Endometrial microvascular endothelial cells (primary cell): ENCODE data around the gene HMMR. TPM values are rescaled to one million over a fixed set of nuclear protein-coding genes. Genes with fewer than 3 reads are reported as not detected.
"Not testable (repeated sequence)": the region's sequence is repeated elsewhere in the genome, so short reads cannot be mapped to it uniquely, and the experiment has no call there.

Source experiments
- in situ Hi-C: cut with HindIII; loops from 2 replicates; pipeline ENCODE4 v1.10.0; 2017; ENCODE audit warnings: low sequenced_read_pairs, low pct_unique_long_range_greater_than_20kb; ENCODE audit errors: inconsistent ontology term
- total RNA-seq: library from RNA; depleted of rRNA; stranded (reverse); fragments of >200 nt; gene quantifications from one replicate; pipeline ENCODE4 v1.2.3, GENCODE V29; 2015; ENCODE audit errors: inconsistent ontology term

The HMMR gene
- total RNA-seq, 1 donor from 2014 or later: 52.7 TPM

- in situ Hi-C loops: no loop called here
These were observed 43.9 kb downstream of the HMMR start for GRCh38 chr5:163504079-163504931.

GRCh38 chr5:163505049-163505367 lies 44.6 kb downstream of the HMMR start:
- in situ Hi-C loops: no loop called here

DNA sequence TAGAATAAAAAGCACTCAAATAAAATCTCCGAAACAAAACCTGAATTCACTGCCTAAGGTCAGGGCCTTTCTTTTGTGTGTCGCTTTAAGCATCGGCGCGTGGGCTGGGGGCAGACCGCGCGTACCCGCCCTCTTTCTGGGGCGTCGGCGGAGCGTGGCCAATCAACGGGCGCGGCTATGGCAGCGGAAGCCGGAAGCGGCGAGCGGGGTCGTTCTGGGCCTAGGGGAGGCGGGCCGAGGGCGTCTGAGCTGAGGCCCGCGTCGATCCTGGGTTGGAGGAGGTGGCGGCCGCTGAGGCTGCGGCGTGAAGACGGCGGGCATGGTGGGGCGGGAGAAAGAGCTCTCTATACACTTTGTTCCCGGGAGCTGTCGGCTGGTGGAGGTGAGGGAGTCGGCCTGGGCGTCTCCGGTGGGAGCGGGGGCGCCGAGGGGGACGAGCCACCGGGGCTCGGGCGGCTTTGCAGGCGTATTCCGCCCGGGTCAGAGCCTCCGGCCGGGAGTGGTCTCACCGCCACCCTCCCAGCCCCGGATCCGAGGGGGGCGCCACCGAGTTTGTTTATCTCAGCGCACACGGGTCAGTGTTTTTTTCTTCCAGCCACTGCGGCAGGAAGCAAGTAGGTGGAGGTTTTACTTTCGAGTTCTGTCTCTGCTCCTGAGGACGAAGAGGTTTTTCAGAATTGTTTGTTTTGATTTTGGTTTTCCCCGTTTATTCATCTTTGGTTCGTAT lies 45.1 kb downstream of the HMMR start, which contains the start of gene MAT2B:
Gene MAT2B, plus strand, starts transcription at position 252 of the 727 bp plus-strand sequence. Its CDS starts 68 bp downstream, at position 320.
- in situ Hi-C loops: no loop called here

GRCh38 chr5:163506095-163506457 lies 45.6 kb downstream of the HMMR start:
- in situ Hi-C loops: no loop called here

DNA sequence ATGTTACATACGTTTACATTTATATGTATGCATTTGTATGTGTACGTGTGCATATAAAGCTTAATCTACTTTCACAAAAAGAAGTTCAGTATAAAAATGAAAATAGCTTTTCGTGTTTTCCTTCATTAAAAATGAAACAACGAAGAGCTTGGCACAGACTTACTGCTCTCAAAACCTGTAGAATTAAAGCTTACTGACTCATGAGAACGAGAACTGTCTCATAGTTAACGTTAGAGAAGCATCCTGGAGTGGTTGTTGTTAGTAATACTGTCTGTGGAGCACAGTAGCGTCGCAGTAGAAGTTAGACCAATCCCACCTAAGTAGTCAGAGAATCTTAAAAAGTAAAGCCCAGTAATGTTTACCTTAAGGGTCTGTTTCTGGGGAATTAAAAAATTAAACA lies 46.3 kb downstream of the HMMR start:
- in situ Hi-C loops: no loop called here

DNA sequence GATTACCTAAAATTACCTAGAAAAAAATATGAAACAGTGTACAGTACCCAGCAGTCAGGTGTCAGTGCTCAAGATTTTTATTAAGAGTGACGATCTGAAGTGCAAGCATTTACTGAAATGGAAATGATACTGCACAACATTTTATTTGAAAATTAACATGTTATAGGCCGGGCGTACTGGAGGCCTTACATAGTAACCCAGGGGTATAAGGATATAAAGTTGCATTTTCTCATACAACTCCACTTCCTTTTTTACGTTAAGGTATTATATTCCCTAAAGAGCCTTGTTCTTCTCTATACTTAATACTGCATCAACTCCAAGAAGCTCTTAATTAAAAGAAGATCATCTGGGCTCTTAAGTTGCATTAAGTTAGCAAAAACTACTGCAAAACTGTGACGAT lies 48.3 kb downstream of the HMMR start:
- in situ Hi-C loops: no loop called here

- in situ Hi-C loops: no loop called here
These were observed 49.0 kb downstream of the HMMR start for GRCh38 chr5:163509291-163509951.

DNA sequence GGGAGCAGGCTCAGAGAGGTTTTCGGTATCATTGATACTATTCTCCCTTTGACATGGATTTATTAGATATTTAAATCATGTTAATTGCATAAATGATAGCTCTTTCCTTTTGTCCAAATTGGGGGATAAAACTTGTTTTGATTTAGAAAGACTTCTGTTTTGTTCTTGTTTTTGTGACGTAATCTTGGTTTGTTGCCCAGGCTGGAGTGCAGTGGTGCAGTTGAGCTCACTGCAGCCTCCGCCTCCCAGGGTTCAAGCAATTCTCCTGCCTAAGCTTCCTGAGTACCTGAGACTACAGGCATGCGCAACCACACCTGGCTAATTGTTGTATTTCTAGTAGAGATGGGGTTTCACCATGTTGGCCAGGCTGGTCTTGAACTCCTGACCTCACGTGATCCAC lies 52.1 kb downstream of the HMMR start:
- in situ Hi-C loops: no loop called here

DNA sequence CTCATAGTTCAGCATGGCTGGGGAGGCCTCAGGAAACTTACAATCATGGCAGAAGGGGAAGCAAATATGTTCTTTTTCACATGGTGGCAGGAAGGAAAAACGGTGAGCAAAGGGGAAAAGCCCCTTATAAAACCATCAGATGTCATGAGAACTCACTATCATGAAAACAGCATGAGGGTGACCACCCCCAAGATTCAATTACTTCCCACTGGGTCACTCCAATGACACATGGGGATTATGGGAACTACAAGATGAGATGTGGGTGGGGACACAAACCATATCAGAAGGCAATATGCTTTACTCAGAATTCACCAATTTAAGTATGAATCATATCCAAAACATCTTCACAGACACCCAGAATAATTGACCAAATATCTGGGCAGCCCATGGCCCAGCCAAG lies 64.7 kb downstream of the HMMR start:
- in situ Hi-C loops: no loop called here

DNA sequence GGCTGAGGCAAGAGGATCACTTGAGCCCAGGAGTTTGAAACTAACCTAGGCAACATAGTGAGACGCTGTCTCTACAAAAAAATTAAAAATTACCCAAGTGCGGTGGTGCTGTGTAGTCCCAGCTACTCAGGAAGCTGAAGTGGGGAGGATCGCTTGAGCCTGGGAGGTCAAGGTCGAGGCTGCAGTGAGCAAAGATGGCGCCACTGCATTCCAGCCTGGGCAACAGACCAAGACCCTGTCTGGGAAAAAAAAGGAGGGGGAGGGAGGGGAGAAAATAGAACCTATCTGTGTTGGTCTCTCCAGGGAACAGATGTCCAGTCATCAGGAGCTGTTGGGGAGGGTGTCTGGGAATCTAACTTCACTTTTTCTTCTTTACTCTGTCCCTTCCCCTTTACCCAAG lies 69.3 kb downstream of the HMMR start:
- in situ Hi-C loops: no loop called here

DNA sequence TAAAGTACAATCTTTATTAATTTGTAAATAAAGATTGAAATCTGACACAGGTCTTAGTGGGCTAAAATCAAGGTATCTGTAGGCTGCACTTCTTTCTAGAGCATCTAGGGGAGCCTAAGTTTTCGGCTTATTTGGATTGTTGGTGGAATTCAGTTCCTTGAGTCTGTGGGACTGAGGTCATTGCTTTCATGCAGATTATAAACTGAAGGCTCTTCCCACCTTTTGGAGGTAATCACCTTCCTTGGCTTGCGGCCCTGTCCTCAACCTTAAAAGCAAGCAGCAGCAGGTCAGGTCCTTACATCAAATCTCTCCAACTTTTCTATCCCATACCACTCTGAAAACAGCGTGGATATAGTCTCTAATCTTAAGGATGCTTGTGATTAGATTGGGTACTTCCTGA lies 70.8 kb downstream of the HMMR start:
- in situ Hi-C loops: no loop called here

DNA sequence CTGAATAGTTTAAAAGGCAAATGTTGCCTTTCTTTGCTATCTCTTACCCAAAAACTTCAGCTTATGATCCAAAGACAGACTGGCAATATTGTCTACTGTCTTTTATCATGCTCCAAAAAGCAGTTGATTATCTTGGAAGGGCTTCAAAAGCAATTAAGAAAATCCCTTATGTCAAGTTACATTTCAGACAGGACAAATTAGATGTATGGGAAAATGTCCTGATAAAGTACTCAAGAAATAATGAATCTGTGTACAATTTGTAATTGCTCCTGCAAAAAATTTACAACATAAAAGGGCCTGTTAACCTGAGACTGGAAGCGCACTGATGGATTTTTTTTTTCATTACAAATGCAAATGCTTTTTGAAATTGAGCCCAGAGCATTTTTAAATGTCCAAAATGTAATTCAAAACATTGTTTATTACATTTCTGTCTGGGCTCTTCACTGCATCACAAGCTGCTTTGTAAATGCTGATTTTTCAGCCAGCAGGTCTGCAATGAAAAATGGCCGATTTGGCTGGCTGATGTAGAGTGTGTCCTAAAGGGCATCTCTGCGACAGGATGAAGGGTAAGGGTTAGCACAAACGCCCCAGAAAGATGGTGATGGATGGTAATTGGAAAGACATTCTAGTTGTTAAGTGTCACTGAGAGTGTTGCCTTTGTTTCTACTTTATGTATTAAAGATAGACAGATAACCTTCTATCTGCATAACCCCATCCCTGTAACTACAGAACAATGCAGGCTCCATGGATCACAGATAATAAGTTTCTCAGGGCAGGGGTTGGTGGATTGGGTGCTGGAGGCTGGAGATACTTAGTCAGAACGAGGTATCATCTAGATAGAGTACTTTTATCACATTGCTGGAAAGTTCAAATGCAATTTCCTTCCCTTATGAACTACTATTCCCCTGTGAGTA lies 72.0 kb downstream of the HMMR start:
- in situ Hi-C loops: no loop called here

DNA sequence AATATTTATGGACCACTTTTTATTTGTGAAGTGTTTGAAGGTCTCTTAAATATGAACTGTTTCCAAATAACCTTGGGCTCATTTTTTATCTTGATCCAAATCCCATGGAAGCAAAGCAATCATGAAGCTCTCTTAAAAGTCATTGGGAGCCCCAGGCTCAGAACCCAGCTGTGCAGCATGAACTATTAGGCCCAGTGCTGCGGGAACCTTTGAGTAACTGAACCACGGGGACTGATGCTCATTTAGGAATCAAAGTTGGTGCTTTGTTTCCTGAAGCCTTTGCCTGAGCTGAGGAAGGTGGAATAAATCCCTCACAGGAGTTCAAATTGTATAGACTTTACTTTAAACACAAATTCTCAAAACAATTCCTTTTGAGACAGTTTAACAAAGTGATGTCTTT lies 72.8 kb downstream of the HMMR start:
- in situ Hi-C loops: no loop called here

DNA sequence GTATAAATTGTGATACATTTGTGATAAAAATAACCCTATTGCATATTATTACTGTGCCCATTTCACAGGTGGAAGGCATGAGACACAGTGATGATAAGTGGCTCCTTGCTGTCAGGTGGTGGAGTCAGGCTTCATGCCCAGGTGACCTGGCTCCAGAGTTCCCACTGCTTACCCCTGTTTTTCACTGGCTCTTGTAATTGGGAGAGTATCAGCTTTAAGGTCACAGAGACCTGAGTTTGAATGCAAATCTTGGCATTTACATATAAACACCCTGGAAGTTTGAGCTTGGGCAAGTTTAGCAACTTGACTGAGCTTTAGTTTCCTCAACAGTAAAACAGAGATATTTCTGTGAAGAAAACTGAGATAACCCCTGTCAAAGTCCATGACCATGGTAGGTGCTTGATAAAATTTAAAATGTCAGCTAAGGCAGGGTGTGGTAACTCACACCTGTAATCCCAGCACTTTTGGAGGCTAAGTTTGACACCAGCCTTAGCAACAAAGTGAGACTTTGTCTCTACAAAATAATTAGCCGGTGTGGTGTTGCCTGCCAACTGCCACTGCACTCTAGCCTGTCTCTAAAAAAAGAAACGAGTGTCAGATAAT lies 74.2 kb downstream of the HMMR start:
- in situ Hi-C loops: no loop called here

DNA sequence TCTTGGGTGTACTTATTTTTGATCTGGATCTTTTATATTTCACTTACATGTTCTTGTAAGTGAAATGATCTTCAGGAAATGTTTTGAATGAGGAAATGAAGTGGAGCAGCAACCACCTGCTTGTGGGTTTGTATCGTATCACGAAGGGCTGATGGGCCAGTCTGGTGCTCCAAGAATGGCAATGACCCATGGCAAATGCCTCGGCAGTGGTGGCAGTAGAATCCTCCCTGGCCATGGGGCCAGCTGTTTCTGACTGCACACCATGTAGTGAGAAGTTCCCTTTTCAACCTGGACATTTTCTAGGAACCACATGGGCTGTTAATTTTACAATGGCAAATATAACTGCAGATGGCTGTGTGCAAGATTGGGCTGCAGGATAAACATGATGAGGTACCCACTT lies 74.9 kb downstream of the HMMR start:
- in situ Hi-C loops: no loop called here

DNA sequence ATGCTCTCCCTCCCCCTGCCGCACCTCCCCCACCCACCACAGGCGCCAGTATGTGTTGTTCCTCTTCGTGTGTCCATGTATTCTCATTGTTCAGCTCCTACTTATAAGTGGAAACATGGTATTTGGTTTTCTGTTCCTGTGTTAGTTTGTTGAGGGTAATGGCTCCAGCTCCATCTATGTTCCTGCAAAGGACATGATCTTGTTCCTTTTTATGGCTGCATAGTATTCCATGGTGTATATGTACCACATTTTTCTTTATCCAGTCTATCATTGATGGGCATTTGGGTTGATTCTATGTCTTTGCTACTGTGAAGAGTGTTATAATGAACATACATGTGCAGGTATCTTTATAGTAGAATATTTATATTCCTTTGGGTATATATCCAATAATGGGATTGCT lies 76.0 kb downstream of the HMMR start:
- in situ Hi-C loops: not testable (repeated sequence)

GRCh38 chr5:163540696-163541095 lies 80.3 kb downstream of the HMMR start:
- in situ Hi-C loops: no loop called here
